Neural cell (in vitro differentiated cells): ENCODE results near the gene KYNU. TPM values are rescaled to one million over a fixed set of nuclear protein-coding genes. Genes with fewer than 3 reads are reported as not detected.

Experiments used
- H2AFZ ChIP-seq: fragments of 200-600, 300-800 bp; sonication (generic), shearing (Covaris generic); 2 replicates; pipeline ENCODE4 v1.6.0; 2014; ENCODE audit warnings: low read depth, mild to moderate bottlenecking, antibody characterized with exemption, low read length, moderate library complexity
- H3F3A ChIP-seq: fragments of 200-600 bp; shearing (Covaris generic); 2 replicates; pipeline ENCODE4 v1.6.1; 2016; ENCODE audit warnings: mild to moderate bottlenecking, moderate library complexity, mixed read lengths, antibody characterized with exemption, low read length; ENCODE audit not compliant: insufficient read depth, poor library complexity, severe bottlenecking
- H3K27ac ChIP-seq: fragments of 200-600, 300-800 bp; sonication (generic), shearing (Covaris generic); 2 replicates; pipeline ENCODE4 v1.5.1; 2014; ENCODE audit warnings: mild to moderate bottlenecking, low read length, moderate library complexity
- H3K27me3 ChIP-seq: fragments of 300-800, 200-600 bp; sonication (generic), shearing (Covaris generic); 2 replicates; pipeline ENCODE4 v1.6.0; 2014; ENCODE audit warnings: mild to moderate bottlenecking, low read depth, low read length, moderate library complexity; ENCODE audit not compliant: insufficient read depth
- H3K36me3 ChIP-seq: fragments of 300-800, 200-600 bp; sonication (generic), shearing (Covaris generic); 2 replicates; pipeline ENCODE4 v1.5.1; 2014; ENCODE audit warnings: mild to moderate bottlenecking, antibody characterized with exemption, low read length, moderate library complexity; ENCODE audit not compliant: insufficient read depth
- H3K4me2 ChIP-seq: fragments of 300-800, 200-600 bp; sonication (generic), shearing (Covaris generic); 2 replicates; pipeline ENCODE4 v1.6.0; 2014; ENCODE audit warnings: mild to moderate bottlenecking, low read length
- H3K4me3 ChIP-seq: fragments of 300-800, 200-600 bp; sonication (generic), shearing (Covaris generic); 2 replicates; pipeline ENCODE4 v1.5.1; 2014; ENCODE audit warnings: mild to moderate bottlenecking, low read length, moderate library complexity
- H3K79me2 ChIP-seq: fragments of 200-600 bp; shearing (Covaris generic); replicated peaks from 2 replicates; pipeline ENCODE4 v1.6.0; 2014; ENCODE audit warnings: mild to moderate bottlenecking, low read length, moderate library complexity; ENCODE audit not compliant: insufficient read depth
- H3K9ac ChIP-seq: fragments of 300-800, 200-600 bp; sonication (generic), shearing (Covaris generic); 2 replicates; pipeline ENCODE4 v1.6.1; 2016; ENCODE audit warnings: mild to moderate bottlenecking, low read length, mixed read lengths
- H3K9me2 ChIP-seq: fragments of 200-600 bp; shearing (Covaris generic); 2 replicates; pipeline ENCODE4 v1.6.1; 2016; ENCODE audit warnings: mild to moderate bottlenecking, low read length, mixed read lengths; ENCODE audit not compliant: insufficient read depth
- H3K9me3 ChIP-seq: fragments of 200-600, 300-800 bp; sonication (generic), shearing (Covaris generic); 2 replicates; pipeline ENCODE4 v1.6.1; 2016; ENCODE audit warnings: mild to moderate bottlenecking, mixed run types, low read length, moderate library complexity, mixed read lengths
- H4K20me1 ChIP-seq: fragments of 200-600 bp; shearing (Covaris generic); 2 replicates; pipeline ENCODE4 v1.6.1; 2016; ENCODE audit warnings: mild to moderate bottlenecking, mixed run types; ENCODE audit not compliant: insufficient read depth
- EP300 ChIP-seq: fragments of 450-650 bp; conservative IDR thresholded peaks from 2 replicates; pipeline ENCODE4 v1.6.1; 2014; ENCODE audit warnings: antibody characterized with exemption, mild to moderate bottlenecking, moderate library complexity; ENCODE audit not compliant: poor library complexity, severe bottlenecking
- EZH2 ChIP-seq: fragments of 200-600, 300-800 bp; shearing (Covaris generic), sonication (generic); IDR thresholded peaks from 2 replicates; pipeline ENCODE4 v1.6.1; 2014; ENCODE audit warnings: antibody characterized with exemption, low read length, borderline replicate concordance, mild to moderate bottlenecking; ENCODE audit not compliant: insufficient read depth, poor library complexity, severe bottlenecking
- MXI1 ChIP-seq: fragments of 450-650 bp; conservative IDR thresholded peaks from 2 replicates; pipeline ENCODE4 v1.6.1; 2014; ENCODE audit warnings: antibody characterized with exemption, mild to moderate bottlenecking; ENCODE audit not compliant: poor library complexity, severe bottlenecking
- POLR2AphosphoS5 ChIP-seq: IDR thresholded peaks from 2 replicates; pipeline ENCODE4 v1.6.1; 2012
- RAD21 ChIP-seq: fragments of 450-650 bp; conservative IDR thresholded peaks from 2 replicates; pipeline ENCODE4 v1.6.1; 2014; ENCODE audit warnings: antibody characterized with exemption, mild to moderate bottlenecking, moderate library complexity
- REST ChIP-seq: IDR thresholded peaks from 2 replicates; pipeline ENCODE4 v1.6.1; 2012; ENCODE audit warnings: borderline replicate concordance
- SMC3 ChIP-seq: fragments of 450-650 bp; conservative IDR thresholded peaks from 2 replicates; pipeline ENCODE4 v1.6.1; 2014; ENCODE audit warnings: antibody characterized with exemption, mild to moderate bottlenecking, moderate library complexity; ENCODE audit not compliant: poor library complexity
- TAF1 ChIP-seq: IDR thresholded peaks from 2 replicates; pipeline ENCODE4 v1.6.1; 2012; ENCODE audit warnings: low read depth
- polyA plus RNA-seq: library from polyadenylated mRNA; depleted of rRNA; stranded (reverse); fragments of >200 nt; gene quantifications from 2 replicates; pipeline ENCODE4 v1.2.3, GENCODE V29; 2014
- TF ChIP-seq, protein P1 (sequence below): fragments of 450-650 bp; IDR thresholded peaks from 2 replicates; pipeline ENCODE4 v1.5.1; 2014; ENCODE audit warnings: antibody characterized with exemption, mild to moderate bottlenecking, moderate library complexity; ENCODE audit not compliant: poor library complexity, severe bottlenecking

The KYNU gene
- polyA plus RNA-seq, 1 donor from 2014 or later, result 0.25 TPM

DNA sequence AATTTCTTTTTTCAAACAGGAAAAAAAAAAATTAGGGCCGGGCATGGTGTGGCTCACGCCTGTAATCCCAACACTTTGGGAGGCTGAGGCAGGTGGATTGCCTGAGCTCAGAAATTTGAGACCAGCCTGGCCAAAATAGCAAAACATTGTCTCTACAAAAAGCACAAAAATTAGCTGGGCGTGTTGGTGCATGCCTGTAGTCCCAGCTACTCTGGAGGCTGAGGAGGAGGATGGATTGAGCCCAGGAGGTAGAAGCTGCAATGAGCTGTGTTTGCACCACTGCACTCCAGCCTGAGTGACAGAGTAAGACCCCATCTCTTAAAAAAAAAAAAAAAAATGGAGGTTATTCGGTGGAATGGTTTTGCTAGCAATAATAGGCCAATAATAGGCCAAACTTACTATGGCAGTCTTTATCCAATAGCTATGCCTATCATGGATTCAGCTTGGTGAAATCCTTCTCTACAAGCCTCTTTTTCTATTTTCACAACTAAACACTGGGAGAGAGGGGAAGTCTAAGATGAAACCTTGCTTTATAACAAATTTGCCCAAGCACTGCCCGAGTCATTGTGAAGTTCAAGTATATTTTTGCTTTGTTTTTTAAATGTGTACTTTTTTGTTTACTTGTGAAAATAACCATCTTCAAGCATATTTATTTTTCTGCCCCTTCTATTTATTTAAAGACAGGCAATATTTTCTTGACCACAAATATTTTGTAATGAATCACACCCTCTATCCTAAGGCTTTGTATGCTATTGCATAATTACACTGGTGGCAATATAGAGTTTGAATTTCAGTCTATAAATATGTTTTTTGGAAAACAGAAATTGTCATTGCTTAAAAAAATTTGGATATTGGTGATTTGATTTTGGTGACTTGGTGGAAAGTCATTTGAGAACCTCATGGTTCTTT, 20.0 kb upstream of the KYNU start:
- Histone ChIP-seq H3K9ac (no peak overlapping the region), H3K4me3 (no peak overlapping the region), H3K9me3 (no peaks in the 10 kb centered on the region), H3K27ac (no peak overlapping the region), H4K20me1 (no peaks in the 10 kb centered on the region), H3K79me2 (no peaks in the 10 kb centered on the region), H3K4me2 (no peak overlapping the region), H3K36me3 (no peaks in the 10 kb centered on the region), H3F3A (no peaks in the 10 kb centered on the region), H3K27me3 (no peaks in the 10 kb centered on the region), H2AFZ (no peak overlapping the region), H3K9me2 (no peaks in the 10 kb centered on the region)
- TF ChIP-seq EZH2, result no peak
- no peak for TF ChIP-seq MXI1
- TF ChIP-seq POLR2AphosphoS5, result no peak
- no peak for TF ChIP-seq REST
- no peak for TF ChIP-seq TAF1
- no peak for TF ChIP-seq EP300
- TF ChIP-seq SMC3, result no peak
- TF ChIP-seq RAD21, result no peak
- TF ChIP-seq, protein P1, sequence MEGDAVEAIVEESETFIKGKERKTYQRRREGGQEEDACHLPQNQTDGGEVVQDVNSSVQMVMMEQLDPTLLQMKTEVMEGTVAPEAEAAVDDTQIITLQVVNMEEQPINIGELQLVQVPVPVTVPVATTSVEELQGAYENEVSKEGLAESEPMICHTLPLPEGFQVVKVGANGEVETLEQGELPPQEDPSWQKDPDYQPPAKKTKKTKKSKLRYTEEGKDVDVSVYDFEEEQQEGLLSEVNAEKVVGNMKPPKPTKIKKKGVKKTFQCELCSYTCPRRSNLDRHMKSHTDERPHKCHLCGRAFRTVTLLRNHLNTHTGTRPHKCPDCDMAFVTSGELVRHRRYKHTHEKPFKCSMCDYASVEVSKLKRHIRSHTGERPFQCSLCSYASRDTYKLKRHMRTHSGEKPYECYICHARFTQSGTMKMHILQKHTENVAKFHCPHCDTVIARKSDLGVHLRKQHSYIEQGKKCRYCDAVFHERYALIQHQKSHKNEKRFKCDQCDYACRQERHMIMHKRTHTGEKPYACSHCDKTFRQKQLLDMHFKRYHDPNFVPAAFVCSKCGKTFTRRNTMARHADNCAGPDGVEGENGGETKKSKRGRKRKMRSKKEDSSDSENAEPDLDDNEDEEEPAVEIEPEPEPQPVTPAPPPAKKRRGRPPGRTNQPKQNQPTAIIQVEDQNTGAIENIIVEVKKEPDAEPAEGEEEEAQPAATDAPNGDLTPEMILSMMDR, result no peak

- Histone ChIP-seq H3K36me3 (no peaks in the 10 kb centered on the region), H2AFZ (no peak overlapping the region), H3K4me2 (no peak overlapping the region), H3K27me3 (no peaks in the 10 kb centered on the region), H3K4me3 (no peak overlapping the region), H3K9me3 (no peaks in the 10 kb centered on the region), H4K20me1 (no peaks in the 10 kb centered on the region), H3K9me2 (no peaks in the 10 kb centered on the region), H3F3A (no peaks in the 10 kb centered on the region), H3K79me2 (no peaks in the 10 kb centered on the region), H3K9ac (no peak overlapping the region), H3K27ac (no peak overlapping the region)
- no peak for TF ChIP-seq RAD21
- no peak for TF ChIP-seq SMC3
- no peak for TF ChIP-seq EZH2
- no peak for TF ChIP-seq POLR2AphosphoS5
- no peak for TF ChIP-seq TAF1
- no peak for TF ChIP-seq MXI1
- TF ChIP-seq, protein P1, result no peak
- no peak for TF ChIP-seq EP300
- no peak for TF ChIP-seq REST
Observed at GRCh38 chr2:142858961-142859360, 18.5 kb upstream of the KYNU start.
